ENCODE results near the gene KLHL35.

The KLHL35 gene

DNA sequence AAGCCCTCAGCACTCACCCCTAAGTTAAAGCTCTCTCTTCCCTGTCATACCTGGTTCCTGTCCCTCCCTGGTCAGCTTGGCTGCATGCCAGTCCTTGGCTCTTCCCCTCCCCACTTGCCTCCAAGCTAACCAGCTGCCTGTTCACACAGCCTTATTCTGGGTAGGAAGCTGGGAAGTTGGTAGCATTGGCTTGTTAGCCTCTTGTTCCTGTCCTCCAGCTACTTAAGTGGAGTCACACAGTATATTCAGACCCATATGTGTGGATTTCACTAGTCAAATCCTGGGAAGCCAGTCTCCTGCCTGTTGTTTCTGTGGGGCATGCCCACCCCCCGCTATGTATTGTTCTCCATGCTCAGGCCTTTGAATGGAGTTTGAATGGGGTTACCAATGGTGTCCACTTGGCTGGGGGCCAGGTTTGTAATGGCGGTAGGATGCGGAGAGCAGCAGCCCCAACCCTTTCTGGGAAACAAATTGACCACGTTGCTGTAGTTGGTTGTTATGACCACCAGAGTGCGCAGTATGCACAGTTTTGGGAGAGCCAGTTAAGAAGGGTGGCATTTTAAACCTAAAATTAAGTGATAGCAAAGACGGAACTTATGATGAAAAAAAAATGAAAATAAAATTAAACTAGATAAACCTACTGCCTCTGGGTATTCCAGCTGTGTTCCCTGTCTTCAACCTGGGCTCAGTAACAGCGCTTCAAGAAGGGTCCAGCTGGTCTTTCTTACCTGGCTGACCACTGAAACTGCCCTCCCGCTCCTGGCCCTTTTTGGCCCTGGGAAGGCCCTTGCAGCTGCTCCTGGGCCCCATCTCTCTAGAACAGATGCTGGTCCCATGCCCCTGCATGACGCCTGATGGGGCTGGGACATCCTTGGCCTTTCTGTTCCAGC lies 44.4 kb downstream of the KLHL35 start:
- Histone ChIP-seq H3K4me2 (ENCODE audit: insufficient read depth, low read length) (peak overlapping the region; percentile 32; the same call in 1 of the 2 replicates), H3K9ac (ENCODE audit: low read depth, low read length) (no peak overlapping the region), H4K20me1 (ENCODE audit: insufficient read depth, low read length) (no peaks in the 10 kb centered on the region), H3K27ac (ENCODE audit: low read length) (no peak overlapping the region), H3K4me1 (ENCODE audit: insufficient read depth, low read length) (peaks cover 11% of the 10 kb centered on the region), H3K79me2 (ENCODE audit: insufficient read depth, low read length) (no peaks in the 10 kb centered on the region), H3K27me3 (ENCODE audit: insufficient read depth, low read length, poor library complexity) (no peaks in the 10 kb centered on the region), H3K36me3 (ENCODE audit: insufficient read depth, low read length) (no peaks in the 10 kb centered on the region), H2AFZ (ENCODE audit: low read depth, low read length) (peak overlapping the region; percentile 23), H3K9me3 (ENCODE audit: insufficient read depth, low read length, severe bottlenecking) (no peaks in the 10 kb centered on the region), H3K4me3 (ENCODE audit: low read depth in 1 of 2, low read length in 2 of 2) (no peak overlapping the region)
- ATAC-seq (ENCODE audit: insufficient read depth, low read depth) (peak; percentile 82), DNase-seq (peak; percentile 79)
- no peak for TF ChIP-seq EZH2 (IDR thresholded peaks at IDR 0.05; ENCODE audit: borderline replicate concordance, low read depth, low read length, severe bottlenecking)
- TF ChIP-seq, protein P1, sequence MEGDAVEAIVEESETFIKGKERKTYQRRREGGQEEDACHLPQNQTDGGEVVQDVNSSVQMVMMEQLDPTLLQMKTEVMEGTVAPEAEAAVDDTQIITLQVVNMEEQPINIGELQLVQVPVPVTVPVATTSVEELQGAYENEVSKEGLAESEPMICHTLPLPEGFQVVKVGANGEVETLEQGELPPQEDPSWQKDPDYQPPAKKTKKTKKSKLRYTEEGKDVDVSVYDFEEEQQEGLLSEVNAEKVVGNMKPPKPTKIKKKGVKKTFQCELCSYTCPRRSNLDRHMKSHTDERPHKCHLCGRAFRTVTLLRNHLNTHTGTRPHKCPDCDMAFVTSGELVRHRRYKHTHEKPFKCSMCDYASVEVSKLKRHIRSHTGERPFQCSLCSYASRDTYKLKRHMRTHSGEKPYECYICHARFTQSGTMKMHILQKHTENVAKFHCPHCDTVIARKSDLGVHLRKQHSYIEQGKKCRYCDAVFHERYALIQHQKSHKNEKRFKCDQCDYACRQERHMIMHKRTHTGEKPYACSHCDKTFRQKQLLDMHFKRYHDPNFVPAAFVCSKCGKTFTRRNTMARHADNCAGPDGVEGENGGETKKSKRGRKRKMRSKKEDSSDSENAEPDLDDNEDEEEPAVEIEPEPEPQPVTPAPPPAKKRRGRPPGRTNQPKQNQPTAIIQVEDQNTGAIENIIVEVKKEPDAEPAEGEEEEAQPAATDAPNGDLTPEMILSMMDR (IDR thresholded peaks at IDR 0.05; ENCODE audit: borderline replicate concordance, extremely low read depth, low read length, poor library complexity, severe bottlenecking): peak; percentile 95

DNA sequence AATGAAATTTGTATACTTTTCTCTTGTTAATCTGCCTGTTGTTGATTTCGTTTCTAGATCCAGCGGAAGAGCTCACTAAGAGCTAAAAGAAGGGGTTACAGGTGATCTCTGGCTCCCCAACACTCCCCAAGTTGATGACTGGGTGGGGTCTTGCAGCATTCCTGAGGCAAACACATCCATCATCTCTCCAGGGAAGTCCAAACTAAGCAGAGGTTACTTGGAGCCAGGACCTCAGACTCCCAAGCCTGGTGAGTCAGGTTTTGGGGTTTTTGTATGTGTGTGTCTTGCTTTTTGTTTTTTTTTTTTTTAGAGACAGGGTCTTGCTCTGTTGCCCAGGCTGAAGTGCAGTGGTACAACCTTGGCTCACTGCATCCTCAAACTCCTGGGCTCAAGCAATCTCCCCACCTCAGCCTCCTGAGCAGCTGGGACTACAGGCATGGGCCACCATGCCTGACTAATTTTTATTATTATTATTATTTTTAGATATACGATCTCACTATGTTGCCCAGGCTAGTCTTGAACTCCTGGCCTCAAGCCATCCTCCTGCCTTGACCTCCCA lies 45.2 kb downstream of the KLHL35 start:
- no peak overlapping the region for H3K9ac ChIP-seq (ENCODE audit: low read depth, low read length)
- DNase-seq: no peak
- no peaks in the 10 kb centered on the region for H3K9me3 ChIP-seq (ENCODE audit: insufficient read depth, low read length, severe bottlenecking)
- no peaks in the 10 kb centered on the region for H3K27me3 ChIP-seq (ENCODE audit: insufficient read depth, low read length, poor library complexity)
- H3K79me2 ChIP-seq (ENCODE audit: insufficient read depth, low read length): no peaks in the 10 kb centered on the region
- TF ChIP-seq, protein P1 (IDR thresholded peaks at IDR 0.05; ENCODE audit: borderline replicate concordance, extremely low read depth, low read length, poor library complexity, severe bottlenecking): no peak
- no peak for TF ChIP-seq EZH2 (IDR thresholded peaks at IDR 0.05; ENCODE audit: borderline replicate concordance, low read depth, low read length, severe bottlenecking)
- H3K4me2 ChIP-seq (ENCODE audit: insufficient read depth, low read length): no peak overlapping the region
- H3K4me3 ChIP-seq (ENCODE audit: low read depth in 1 of 2, low read length in 2 of 2): no peak overlapping the region
- H3K36me3 ChIP-seq (ENCODE audit: insufficient read depth, low read length): no peaks in the 10 kb centered on the region
- no peaks in the 10 kb centered on the region for H4K20me1 ChIP-seq (ENCODE audit: insufficient read depth, low read length)
- peaks cover 11% of the 10 kb centered on the region for H3K4me1 ChIP-seq (ENCODE audit: insufficient read depth, low read length)
- ATAC-seq (ENCODE audit: insufficient read depth, low read depth): no peak
- no peak overlapping the region for H3K27ac ChIP-seq (ENCODE audit: low read length)
- no peak overlapping the region for H2AFZ ChIP-seq (ENCODE audit: low read depth, low read length)

DNA sequence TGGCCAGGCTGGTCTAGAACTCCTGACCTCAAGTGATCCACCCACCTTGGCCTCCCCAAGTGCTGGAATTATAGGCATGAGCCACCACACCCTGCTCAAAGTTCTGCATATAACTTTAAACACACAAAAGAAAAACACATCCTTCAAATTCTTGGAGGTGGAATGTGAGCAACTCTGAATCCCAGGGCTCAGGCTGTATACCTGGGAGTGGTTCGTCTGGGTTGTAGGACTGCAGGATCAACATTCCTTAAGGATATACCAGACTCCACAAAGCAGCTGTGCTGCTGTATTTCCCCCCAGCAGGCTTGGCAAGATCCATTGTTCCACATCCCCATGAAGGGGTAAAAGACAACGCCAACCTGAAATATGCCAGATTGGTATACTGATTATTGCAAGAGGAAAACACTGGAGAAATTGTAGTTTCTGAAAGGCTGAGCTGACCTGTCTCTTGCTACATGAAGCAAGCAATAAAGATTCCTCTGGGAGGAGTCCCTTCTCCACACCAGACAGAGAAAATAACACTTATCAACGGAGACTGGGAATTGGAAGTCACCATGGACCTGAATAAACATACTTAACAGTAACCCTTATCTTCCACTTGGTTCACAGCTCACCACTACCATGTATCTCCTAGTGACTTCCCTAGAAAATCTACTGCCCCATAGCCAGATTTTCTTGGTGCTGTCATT lies 45.9 kb downstream of the KLHL35 start:
- no peak overlapping the region for H3K4me2 ChIP-seq (ENCODE audit: insufficient read depth, low read length)
- no peak overlapping the region for H3K9ac ChIP-seq (ENCODE audit: low read depth, low read length)
- H3K27ac ChIP-seq (ENCODE audit: low read length): no peak overlapping the region
- H4K20me1 ChIP-seq (ENCODE audit: insufficient read depth, low read length): no peaks in the 10 kb centered on the region
- no peak overlapping the region for H3K4me3 ChIP-seq (ENCODE audit: low read depth in 1 of 2, low read length in 2 of 2)
- DNase-seq (no peak), ATAC-seq (ENCODE audit: insufficient read depth, low read depth) (no peak)
- H3K36me3 ChIP-seq (ENCODE audit: insufficient read depth, low read length): no peaks in the 10 kb centered on the region
- no peak overlapping the region for H2AFZ ChIP-seq (ENCODE audit: low read depth, low read length)
- no peaks in the 10 kb centered on the region for H3K9me3 ChIP-seq (ENCODE audit: insufficient read depth, low read length, severe bottlenecking)
- peaks cover 11% of the 10 kb centered on the region for H3K4me1 ChIP-seq (ENCODE audit: insufficient read depth, low read length)
- H3K79me2 ChIP-seq (ENCODE audit: insufficient read depth, low read length): no peaks in the 10 kb centered on the region
- TF ChIP-seq EZH2 (IDR thresholded peaks at IDR 0.05; ENCODE audit: borderline replicate concordance, low read depth, low read length, severe bottlenecking): no peak
- TF ChIP-seq, protein P1 (IDR thresholded peaks at IDR 0.05; ENCODE audit: borderline replicate concordance, extremely low read depth, low read length, poor library complexity, severe bottlenecking): no peak
- H3K27me3 ChIP-seq (ENCODE audit: insufficient read depth, low read length, poor library complexity): no peaks in the 10 kb centered on the region
